K562 (cell line): ENCODE results near the gene PPP1R1C. TPM values are rescaled to one million over a fixed set of nuclear protein-coding genes. Genes with fewer than 3 reads are reported as not detected.

Experiments used
- CHD4 ChIP-seq: fragments of 200-600 bp; sonication (generic); IDR thresholded peaks from 3 replicates; pipeline ENCODE4 v1.6.1; 2012; ENCODE audit warnings: low read depth, mild to moderate bottlenecking, mixed read lengths, low read length, inconsistent platforms; ENCODE audit not compliant: insufficient read depth, insufficient replicate concordance, poor library complexity, severe bottlenecking
- ELK1 ChIP-seq: sonication (generic); formaldehyde crosslinking; IDR thresholded peaks from 2 replicates; pipeline ENCODE4 v1.8.1; 2022; ENCODE audit warnings: missing genetic modification reagents
- HDAC3 ChIP-seq: fragments of 450-650 bp; IDR thresholded peaks from 2 replicates; pipeline ENCODE4 v1.6.1; 2018; ENCODE audit warnings: borderline replicate concordance, mild to moderate bottlenecking, moderate library complexity; ENCODE audit not compliant: partially characterized antibody
- HOMEZ ChIP-seq: fragments of 250-450 bp; sonication (Bioruptor Pico); IDR thresholded peaks from 2 replicates; pipeline ENCODE4 v1.4.0; 2020; ENCODE audit warnings: mild to moderate bottlenecking, moderate library complexity
- KAT2B ChIP-seq: IDR thresholded peaks from one replicate; pipeline ENCODE4 v1.6.1; 2012; ENCODE audit warnings: low read depth, mild to moderate bottlenecking, control low read depth, inconsistent platforms, low read length, moderate library complexity
- MED1 ChIP-seq: sonication (generic); formaldehyde crosslinking; IDR thresholded peaks from 2 replicates; pipeline ENCODE4 v1.8.1; 2023; ENCODE audit warnings: missing genetic modification reagents, borderline replicate concordance
- MXI1 ChIP-seq: IDR thresholded peaks from 2 replicates; pipeline ENCODE4 v1.6.1; 2011; ENCODE audit warnings: low read depth, mild to moderate bottlenecking, improper control_type of control experiment, low read length
- RAD51 ChIP-seq: fragments of 450-650 bp; IDR thresholded peaks from 2 replicates; pipeline ENCODE4 v1.7.1; 2016; ENCODE audit warnings: low read depth, mild to moderate bottlenecking, borderline replicate concordance
- ZNF146 ChIP-seq: IDR thresholded peaks from one replicate; pipeline ENCODE4 v1.6.1; 2018; ENCODE audit warnings: missing compliant biosample characterization; ENCODE audit not compliant: unreplicated experiment
- ZNF609 ChIP-seq: sonication (generic); formaldehyde crosslinking; IDR thresholded peaks from 2 replicates; pipeline ENCODE4 v1.8.1; 2023; ENCODE audit warnings: missing genetic modification reagents, mild to moderate bottlenecking, borderline replicate concordance
- polyA plus RNA-seq, 8 experiments: library from polyadenylated mRNA; depleted of rRNA in 4 of 8; stranded (reverse) in 5 of 8; unstranded in 3 of 8; fragments of >200 nt; fragmentation: Nextera tagmentation in 2 of 8; fragmentation: Illumina TruSeq in 1 of 8; extraction: Ambion mirVana in 2 of 8; extraction: Trizol in 1 of 8; gene quantifications; 2 replicates each; pipeline versions ENCODE4 v1.2.1 to v1.2.3, GENCODE V29; 2011 to 2014; ENCODE audit warnings: inconsistent platforms in 1 of 8, missing spikeins in 1 of 8
- total RNA-seq, 7 experiments: library from RNA; depleted of rRNA in 6 of 7; stranded (reverse); fragments of >200 nt in 6 of 7; fragmentation: Illumina TruSeq in 2 of 7; extraction: Trizol in 2 of 7; gene quantifications; 2 replicates each; pipeline versions ENCODE4 v1.2.1 to v1.2.3, GENCODE V29; 2011 to 2021; ENCODE audit warnings: low replicate concordance in 1 of 7

The PPP1R1C gene
- total and polyA plus RNA-seq, 9 of the 15 experiments (the other 6 are each of a cell fraction or from before 2014, with no cell fraction given): 0.09 to 0.64 (median 0.40) TPM; not detected in 2

- no peak for TF ChIP-seq ZNF609 (CRISPR knock-in tag)
- no peak for TF ChIP-seq ELK1
- no peak for TF ChIP-seq MED1 (CRISPR knock-in tag)
- no peak for TF ChIP-seq ZNF146 (CRISPR knock-in tag)
- no peak for TF ChIP-seq CHD4
- no peak for TF ChIP-seq HOMEZ (CRISPR knock-in tag)
- TF ChIP-seq HDAC3: no peak
- TF ChIP-seq MXI1: no peak
- TF ChIP-seq KAT2B: no peak
- TF ChIP-seq RAD51: no peak
These were observed 83.2 kb downstream of the PPP1R1C start (continued) for GRCh38 chr2:182068811-182069210.
